GM19043 (cell line): ENCODE data around the gene AUNIP.

Experiments
- ATAC-seq: cut with Tn5 transposase; IDR thresholded peaks from one replicate; pipeline ENCODE4 v1.9.1; 2021; ENCODE audit warnings: low read depth; ENCODE audit not compliant: unreplicated experiment

AUNIP gene

DNA sequence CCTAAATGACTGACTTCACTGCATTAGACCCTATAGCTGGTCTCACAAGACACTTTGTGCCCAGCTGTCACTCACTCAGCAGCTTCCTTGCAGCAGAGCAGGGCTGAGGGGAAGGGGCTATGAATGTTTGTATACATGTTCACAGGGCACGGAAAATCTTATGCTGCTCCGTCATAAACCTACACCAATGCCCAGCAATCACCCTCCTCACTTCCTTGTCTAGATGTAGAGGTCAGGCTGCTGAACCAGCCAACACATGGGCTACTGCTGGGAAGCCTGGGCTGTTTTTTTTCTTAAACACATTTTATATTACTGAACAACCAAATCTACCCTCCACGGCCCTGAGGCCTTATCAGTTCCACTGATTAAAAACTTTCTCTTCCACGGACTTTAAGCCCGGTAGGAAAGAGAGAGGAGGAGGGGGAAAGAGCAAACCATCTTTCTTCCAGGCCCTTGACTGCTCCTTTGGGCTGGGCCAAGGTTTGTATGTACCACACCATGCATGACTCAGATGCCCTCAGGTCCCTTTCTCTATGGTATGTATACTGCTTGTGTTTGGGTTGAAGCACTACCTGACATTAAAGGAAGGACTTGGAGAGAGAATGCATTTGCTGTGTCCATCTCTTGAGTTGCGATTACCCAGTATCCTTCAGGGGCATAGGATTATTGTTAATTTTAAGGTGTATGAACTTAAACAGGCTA is 26.8 kb downstream of the AUNIP start:
- ATAC-seq = no peak

- no peak for ATAC-seq
These were observed 27.6 kb downstream of the AUNIP start for GRCh38 chr1:25831569-25832196.

DNA sequence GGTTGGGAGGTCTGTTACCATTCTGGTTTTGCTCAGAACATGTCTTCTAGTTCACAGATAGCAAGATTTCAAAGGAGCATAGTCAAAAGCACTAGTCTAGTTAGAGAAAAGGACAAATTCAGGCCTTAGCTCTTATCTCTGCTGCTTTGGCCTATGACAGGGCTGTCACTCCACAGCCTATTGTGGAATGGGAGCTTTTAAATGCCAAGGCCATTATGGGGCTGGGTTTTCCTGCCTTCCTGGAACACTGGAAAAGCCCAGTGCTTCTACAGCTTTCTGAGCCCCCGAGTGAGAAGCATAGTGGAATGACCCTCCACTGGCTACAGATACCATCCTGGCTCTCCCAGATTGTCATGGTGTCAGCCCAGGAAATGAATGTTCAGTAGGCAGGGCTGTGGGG is 30.2 kb downstream of the AUNIP start:
- ATAC-seq = no peak

DNA sequence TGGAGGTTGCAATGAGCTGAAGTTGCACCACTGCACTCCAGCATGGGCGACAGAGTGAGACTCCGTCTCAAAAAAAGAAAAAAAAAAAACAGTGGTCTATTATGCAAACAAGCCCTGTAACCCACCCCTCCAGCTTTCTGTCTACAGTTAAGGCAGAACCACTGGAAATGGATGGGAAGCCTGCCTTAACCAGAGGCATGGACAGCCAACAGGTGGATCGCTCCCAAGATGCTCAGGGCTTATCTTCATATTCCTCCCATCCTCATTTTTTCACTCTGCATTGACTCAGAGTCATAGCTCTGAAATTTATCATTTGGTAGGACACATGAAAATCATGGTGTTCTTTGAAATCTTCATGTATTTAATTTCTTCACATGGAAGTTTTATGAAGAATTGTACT is 30.8 kb downstream of the AUNIP start:
- no peak for ATAC-seq

DNA sequence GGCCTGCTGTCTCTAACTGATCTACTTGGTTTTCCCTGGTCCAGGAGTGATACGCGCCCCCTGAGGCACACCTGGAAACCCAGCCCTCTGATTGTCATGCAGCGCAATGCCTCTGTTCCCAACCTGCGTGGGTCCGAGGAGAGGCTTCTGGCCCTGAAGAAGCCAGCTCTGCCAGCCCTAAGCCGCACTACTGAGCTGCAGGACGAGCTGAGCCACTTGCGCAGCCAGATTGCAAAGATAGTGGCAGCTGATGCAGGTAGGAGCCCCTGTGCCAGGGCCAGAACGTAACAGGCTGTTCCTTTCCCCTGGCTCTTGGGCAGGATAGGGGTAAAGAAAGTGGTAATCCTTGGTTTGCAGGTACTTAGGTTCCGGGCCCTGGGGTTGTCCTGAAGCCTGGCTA is 32.7 kb downstream of the AUNIP start:
- no peak for ATAC-seq

DNA sequence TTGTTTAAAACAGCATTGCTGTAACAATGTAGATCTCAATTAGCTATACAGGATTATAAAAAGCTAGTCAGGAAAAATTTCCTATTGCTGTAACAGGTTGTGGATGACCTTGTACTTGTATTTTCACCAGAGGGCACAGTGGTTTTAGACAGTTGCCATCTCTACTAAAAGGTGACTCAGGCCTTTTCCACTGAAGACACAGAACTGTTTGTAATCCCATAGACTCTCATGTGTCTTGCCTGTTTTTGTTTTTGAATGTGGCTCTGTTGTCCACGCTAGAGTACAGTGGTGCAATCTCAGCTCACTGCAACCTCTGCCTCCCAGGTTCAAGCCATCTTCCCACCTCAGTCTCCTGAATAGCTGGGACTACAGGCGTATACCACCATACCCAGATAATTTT is 33.7 kb downstream of the AUNIP start:
- no peak for ATAC-seq

DNA sequence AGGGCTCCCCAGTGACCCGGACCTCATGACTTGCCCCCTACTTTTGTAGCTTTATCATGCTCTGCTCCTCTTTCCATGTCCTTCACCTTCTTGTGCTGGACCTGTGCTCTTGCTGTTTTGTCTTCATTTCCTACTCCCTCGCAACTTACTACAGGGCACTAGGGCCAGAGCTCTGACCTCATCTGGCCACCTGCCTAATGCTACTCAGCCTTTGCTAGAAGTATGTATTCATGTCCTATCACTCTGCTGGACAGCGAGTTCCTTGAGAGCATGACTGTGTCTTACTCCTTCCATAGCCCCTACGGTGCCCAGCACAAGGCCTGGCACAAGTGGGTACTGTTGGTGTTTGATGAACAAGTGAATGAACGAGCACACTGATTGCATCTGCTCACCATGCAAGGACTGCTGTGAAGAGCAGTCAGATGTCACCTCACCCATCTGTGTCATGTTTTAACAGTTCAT is 37.6 kb downstream of the AUNIP start:
- no peak for ATAC-seq

- no peak for ATAC-seq
These were observed 38.2 kb downstream of the AUNIP start for GRCh38 chr1:25821112-25821476.

DNA sequence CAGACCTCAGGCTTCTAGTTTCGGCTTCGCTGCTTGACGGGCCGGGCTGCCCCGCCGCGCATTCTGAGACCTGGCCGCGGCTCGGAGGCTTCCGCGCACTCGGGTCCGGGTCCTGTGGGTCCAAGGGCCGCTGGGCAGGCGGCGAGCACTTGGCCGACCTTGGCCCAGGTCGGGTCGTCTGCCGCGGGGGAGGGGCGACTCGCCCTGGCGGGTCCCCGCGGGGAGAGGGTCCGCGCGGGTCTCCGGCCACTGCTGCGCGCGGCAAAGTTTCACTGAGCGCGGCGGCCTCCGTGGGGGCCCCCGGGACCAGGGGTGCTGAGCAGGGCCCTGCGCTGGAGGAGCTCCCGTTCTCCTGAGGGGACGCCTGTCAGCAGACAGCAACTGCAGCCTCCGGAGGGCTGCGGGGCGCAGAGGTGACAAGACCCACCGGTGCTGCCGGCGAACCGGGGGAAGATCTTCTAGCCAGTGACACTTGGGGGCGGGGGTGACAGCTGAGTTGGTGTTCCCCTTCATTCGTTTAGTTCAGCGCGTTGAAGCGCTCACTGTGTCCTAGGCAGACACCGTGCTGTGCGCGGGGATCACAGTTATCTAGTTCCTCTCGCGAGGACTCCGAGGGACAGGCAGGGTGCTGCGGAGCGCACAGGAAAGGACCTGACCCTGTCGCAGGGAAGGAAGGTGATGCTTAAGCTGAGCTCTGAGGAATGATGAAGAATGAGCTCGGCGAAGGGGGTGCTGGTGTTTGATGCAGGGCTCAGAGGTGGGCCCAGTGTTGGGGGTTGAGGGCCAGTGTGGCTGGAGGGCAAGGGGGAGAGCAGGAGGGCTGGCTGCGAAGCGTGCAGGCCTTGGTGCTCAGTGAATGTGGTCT is 38.8 kb downstream of the AUNIP start:
- peak; percentile 54 for ATAC-seq

- ATAC-seq = peak; percentile 79
These were observed 39.6 kb downstream of the AUNIP start, which contains the start of gene MTFR1L for GRCh38 chr1:25819491-25820246. Gene MTFR1L (plus strand): TSS chr1:25819954. CDS start chr1:25823105, 3,151 bp downstream.

- no peak for ATAC-seq
These were observed 40.7 kb downstream of the AUNIP start for GRCh38 chr1:25818569-25818968.

DNA sequence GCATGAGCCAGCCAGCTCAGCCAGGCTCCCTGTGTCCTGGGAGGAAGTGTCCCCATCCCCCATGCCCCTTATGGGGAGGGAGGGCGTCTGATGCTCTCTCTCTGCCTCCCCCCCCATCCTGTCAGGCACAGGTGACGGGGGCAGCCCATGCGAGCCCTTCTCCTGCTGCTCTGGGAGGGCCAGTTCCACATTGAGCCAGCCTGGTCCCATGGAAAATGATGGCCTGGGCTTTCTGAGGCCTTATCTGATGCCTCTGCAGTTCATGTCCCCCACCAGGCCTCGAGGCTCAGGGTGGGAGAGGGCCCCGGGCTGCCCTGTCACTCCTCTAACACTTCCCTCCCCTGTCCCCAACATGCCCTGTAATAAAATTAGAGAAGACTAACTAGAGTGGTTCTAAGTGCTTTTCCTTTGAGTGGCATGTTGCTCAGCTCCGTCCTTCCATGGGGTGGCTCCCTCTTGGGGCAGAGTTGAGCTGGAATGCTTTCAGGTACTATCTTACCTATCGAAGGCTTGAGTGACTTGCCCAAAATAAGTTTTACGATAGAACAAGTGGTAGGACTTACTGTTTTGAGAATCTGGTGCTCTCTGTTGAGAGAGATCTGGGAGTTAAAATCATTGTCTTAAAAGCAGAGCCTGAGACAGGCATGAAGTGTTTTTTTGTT is 41.3 kb downstream of the AUNIP start:
- no peak for ATAC-seq

DNA sequence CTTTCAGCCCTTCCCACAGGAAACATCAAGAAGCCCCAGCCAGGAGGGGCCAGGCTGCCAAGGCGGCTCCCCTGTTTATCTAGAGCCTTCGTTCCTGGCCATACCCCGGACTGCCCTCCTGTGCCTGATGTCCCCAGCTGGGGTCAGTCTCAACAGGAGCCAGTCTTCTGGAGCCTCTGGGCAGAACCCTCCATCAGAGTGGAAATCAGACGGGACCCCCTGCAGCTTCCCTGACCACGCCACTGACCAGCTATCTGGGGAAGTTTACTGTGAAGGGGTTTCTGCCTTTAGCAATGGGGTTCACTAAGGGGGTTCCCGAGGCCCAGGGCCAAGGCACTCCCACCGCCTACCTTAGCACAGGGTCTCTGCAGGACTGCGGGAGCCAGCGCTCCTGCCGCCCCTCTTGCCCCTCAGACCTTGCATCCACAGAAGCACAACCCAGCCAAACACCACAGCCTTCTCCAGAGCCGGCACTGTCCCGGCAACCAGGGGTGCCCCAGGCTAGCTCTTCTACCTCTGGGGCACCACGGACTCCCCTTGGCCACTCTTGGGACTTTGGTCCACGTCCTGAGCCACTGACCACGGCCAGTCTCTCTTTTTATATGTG is 43.0 kb downstream of the AUNIP start:
- no peak for ATAC-seq

- no peak for ATAC-seq
These were observed 43.8 kb downstream of the AUNIP start for GRCh38 chr1:25815208-25816111.

GRCh38 chr1:25814549-25815087 is 44.6 kb downstream of the AUNIP start:
- no peak for ATAC-seq

GRCh38 chr1:25813734-25814471 is 45.4 kb downstream of the AUNIP start:
- ATAC-seq = no peak

- ATAC-seq = no peak
These were observed 46.1 kb downstream of the AUNIP start for GRCh38 chr1:25813071-25813733.
